HT1080 (cell line): ENCODE data around the gene ITGB6. TPM values are rescaled to one million over a fixed set of nuclear protein-coding genes. Genes with fewer than 3 reads are reported as not detected.
"Not testable (repeated sequence)": the region's sequence is repeated elsewhere in the genome, so short reads cannot be mapped to it uniquely, and the experiment has no call there.

Experiments
- DNase-seq: peaks from one replicate; pipeline ENCODE4 v3.0.0-alpha.2; 2015; ENCODE audit warnings: low read depth
- total RNA-seq: library from RNA; depleted of rRNA; stranded (reverse); fragments of >200 nt; shearing (Covaris generic); gene quantifications from 2 replicates; pipeline ENCODE4 v1.2.3, GENCODE V29; 2014

ITGB6 gene
- total RNA-seq, 1 experiment from 2014 or later = 0.05 TPM

DNA sequence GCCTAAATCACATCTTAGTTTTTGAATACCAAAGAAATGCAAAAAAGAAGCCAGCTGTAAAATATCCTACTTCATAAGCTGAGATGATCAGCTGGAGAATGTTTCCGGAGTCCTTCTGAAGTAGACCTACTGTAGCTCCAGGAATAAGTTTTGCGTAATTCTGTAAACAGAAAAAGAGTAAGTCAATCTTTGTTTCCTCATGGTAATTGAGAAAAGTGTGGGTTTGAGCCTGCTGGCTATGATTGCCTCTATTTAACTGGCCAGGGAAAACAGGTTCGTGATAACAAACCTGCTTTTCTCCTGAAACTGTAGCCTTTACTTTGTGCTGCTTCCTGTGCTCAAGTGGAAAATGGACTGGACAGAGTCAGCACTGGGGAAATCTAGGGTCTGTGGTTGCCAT, 58.2 kb downstream of the ITGB6 start:
- no peak for DNase-seq

DNA sequence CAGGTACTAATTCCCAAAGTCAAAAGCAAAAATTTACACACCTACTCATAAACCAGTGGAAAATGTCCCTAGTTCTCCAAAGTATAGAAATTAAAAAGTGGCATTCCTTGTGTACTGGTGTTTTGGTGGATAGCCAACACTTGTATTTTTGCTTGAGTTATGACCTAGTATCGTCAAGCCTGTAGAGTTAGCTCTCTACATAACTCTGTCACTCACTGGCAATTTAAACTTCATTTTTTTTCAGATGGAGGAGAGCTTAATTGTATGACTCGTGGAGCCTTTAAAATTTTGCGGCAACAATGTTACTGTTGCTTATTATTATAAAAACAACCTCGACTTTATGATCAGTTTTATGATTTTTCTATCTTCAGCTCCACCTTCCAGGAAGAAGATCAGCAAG, 58.7 kb downstream of the ITGB6 start:
- no peak for DNase-seq

DNA sequence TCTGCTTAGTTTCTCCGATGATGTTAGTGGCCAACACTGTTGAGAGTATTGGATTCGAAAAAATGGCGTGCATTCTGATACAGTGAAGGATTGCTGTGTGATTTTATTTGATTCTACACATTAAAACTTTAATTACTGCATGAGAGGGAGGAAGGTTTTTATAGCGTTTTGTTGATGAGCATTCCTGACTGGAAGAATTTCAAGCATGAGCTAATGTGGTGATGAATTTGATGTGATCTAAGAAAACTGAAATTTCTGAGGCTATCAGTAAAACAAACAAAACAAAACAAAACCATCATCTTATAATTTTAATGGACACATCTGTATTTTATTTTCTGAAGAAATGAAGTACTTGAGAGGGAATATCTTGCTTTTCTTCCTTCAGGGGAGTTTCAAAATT, 59.6 kb downstream of the ITGB6 start:
- DNase-seq = no peak

- DNase-seq = no peak
These were observed 60.1 kb downstream of the ITGB6 start for GRCh38 chr2:160139991-160140390.

GRCh38 chr2:160139350-160139749, 60.7 kb downstream of the ITGB6 start:
- DNase-seq = no peak

- DNase-seq = no peak
These were observed 61.7 kb downstream of the ITGB6 start for GRCh38 chr2:160138406-160138805.

DNA sequence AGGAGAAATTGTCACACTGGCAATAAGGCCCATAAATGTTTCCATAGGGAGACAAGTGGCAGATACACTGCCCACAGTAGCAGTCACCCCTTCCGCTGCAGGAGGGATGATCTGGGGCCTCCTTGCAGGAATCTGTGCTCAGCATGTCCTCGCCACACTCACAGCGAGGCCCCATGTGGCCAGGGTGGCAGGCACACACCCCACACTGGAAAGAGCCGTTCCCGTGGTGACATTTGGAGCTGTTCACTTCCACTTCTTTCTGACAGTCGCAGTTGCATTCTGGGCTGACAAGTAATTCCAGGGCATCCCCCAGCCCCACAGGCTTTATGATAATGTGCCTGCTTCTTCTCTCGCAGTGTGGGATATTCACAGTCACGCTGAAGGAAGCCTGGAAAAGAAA, 62.6 kb downstream of the ITGB6 start:
- DNase-seq = no peak

GRCh38 chr2:160132761-160133160, 67.3 kb downstream of the ITGB6 start:
- DNase-seq = peak; percentile 7

- no peak for DNase-seq
These were observed 73.3 kb downstream of the ITGB6 start for GRCh38 chr2:160126756-160127155.

GRCh38 chr2:160126315-160126714, 73.8 kb downstream of the ITGB6 start:
- no peak for DNase-seq

DNA sequence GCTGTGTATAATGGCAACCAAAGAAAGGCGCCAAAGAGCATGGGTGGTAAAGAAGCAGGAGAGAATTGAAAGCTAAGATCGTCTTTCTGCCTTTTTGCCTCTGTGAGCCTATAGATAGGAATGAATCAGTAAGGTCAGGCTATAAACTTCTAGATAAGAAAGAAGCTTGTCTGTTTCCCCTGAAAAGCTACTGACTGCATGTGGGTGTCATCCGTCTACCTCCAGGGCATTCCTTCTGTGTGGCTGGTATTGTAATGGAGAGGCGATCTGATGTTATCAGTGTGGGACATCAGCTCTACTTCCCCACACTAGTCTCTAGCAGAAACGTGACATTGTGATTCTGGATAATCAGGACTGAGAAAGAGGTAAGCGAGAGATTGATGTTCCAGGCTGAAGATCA, 74.2 kb downstream of the ITGB6 start:
- DNase-seq = no peak

- DNase-seq = no peak
These were observed 74.7 kb downstream of the ITGB6 start for GRCh38 chr2:160125366-160125765.

GRCh38 chr2:160124571-160124970, 75.5 kb downstream of the ITGB6 start:
- no peak for DNase-seq

GRCh38 chr2:160114721-160115120, 85.4 kb downstream of the ITGB6 start:
- not testable (repeated sequence) for DNase-seq

GRCh38 chr2:160114020-160114419, 86.1 kb downstream of the ITGB6 start:
- no peak for DNase-seq

DNA sequence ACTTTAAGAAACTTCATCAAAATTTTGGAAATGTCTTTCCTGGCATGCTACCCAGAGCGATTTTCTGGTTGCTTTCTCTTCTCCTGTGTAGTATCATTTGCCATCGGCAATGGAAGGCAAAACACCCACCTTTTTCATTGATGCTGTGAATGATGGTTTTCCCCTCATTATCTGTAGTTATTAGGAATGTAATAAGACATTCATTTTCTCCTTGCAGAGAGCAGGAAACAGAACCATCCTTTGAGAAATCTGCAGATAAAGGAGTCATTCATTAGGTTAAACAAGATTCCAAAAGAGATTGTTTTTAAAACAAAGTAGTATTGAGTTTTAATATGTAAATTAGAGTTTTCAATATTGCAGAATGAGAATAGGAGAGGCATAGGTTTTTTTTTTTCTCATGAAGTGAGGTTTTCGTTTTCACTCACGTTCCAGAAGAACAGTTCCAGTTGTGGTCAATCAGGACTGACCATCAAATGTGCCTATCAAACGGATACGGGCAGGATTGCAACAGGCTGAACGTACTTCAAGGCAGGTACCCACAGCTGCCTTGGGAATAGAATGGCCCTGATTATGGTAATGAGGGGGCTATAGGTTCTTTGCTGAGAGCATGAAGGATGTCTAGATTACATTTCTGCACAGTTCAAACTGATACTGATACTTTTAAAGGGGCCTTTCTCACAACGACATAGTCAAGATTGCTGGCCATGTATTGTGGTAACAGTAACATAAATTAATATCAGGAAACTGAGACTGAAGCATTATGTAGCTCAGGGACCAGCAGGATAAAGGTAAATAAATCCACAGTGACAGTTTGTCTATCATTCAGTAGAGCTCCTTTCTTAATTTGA, 87.9 kb downstream of the ITGB6 start:
- DNase-seq = no peak

GRCh38 chr2:160110674-160111239, 89.3 kb downstream of the ITGB6 start:
- no peak for DNase-seq

- peak; percentile 75 for DNase-seq
These were observed 90.0 kb downstream of the ITGB6 start for GRCh38 chr2:160109939-160110673.

- no peak for DNase-seq
These were observed 90.8 kb downstream of the ITGB6 start for GRCh38 chr2:160109243-160109642.

DNA sequence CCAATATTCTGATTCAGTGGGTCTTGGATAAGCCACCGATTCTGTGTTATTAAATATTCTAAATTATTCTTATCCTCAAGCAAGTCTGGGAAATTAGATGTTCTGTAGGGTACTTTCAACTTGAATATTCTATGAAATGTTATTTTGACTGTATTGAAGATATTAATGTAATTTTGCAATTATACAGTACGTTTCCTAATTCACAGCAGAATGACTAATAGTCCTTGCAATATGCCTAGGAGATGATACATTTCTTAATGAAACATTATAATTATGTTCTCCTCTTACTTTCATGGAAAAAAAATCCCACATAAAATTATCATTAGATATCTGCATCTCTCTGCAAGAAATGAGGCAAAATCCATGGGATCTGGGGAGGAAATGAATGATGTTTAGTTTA, 91.4 kb downstream of the ITGB6 start:
- no peak for DNase-seq

- DNase-seq = no peak
These were observed 94.7 kb downstream of the ITGB6 start for GRCh38 chr2:160105366-160105765.

DNA sequence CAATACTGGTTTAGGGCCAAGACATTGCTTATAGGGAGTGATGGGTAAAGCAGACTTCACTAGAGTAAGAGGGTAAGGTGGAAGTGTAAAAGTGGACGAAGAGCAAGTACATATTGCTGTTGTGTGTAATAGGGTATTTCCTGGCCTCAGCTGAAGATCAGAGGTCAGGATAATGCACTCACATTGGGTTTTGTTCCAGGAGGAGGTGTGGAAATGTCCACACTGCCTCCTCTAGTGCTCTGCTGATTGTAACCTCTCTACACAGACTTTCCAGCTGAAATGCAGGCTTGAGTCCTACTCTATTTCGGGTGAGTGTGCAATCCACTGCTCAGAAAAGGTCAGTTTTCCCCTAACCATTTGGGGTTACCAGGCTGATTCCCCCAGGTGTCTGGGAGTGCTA, 96.0 kb downstream of the ITGB6 start:
- DNase-seq = no peak
